ENCODE measurements around the gene DAB1. TPM values are rescaled to one million over a fixed set of nuclear protein-coding genes. Genes with fewer than 3 reads are reported as not detected.

Gene DAB1
- total RNA-seq, 1 experiment from 2014 or later: not detected

DNA sequence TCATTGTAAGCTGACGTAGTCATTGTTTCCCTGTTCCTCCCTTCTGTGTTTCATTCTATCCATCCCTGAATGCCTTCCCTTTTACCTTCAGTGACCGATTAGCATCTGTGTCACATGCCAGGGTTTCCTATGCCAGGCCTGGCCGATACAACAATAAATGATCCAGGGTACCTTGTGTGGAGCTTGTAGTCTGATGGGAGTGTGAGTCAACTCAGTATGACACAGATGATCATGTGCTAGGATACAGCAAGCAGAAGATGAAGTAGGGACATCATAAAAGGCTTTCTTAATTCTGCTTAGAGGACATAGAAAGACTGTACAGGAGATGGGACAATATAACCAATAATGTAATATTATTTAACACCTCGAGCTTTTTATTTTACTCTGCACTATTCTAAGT is 294.0 kb downstream of the DAB1 start:
- H3K79me2 ChIP-seq (ENCODE audit: insufficient read depth, low read length): no peaks in the 10 kb centered on the region
- BruUV-seq (replicated peaks): no TSS peak
- ChIA-PET RAD21 (ENCODE audit: low non-redundant PET in 1 of 2, low total read pairs in 2 of 2, uncharacterized antibody in 2 of 2, unreplicated experiment in 2 of 2) (no interaction called here), POLR2A (no interaction called here), CTCF (no interaction called here)
- no peaks in the 10 kb centered on the region for H3K9me2 ChIP-seq (ENCODE audit: insufficient read depth)
- H3K27ac ChIP-seq (ENCODE audit: low read depth, low read length): no peak overlapping the region
- ATAC-seq (no peak), DNase-seq (ENCODE audit: low read depth, low spot score) (no peak)
- H3K27me3 ChIP-seq (ENCODE audit: insufficient read depth, low read length): 0 out of 2 replicates have a peak, but pooled peaks cover 4% of the 10 kb centered on the region
- intact Hi-C loops (cut with micrococcal nuclease): no loop called here
- H3K9me3 ChIP-seq (ENCODE audit: control insufficient read depth in 1 of 2, insufficient read depth in 1 of 2, low read depth in 1 of 2, low read length in 2 of 2): no peaks in the 10 kb centered on the region
- no peak overlapping the region for H3K4me2 ChIP-seq (ENCODE audit: low read length)
- no peak for TF ChIP-seq SIN3A (IDR thresholded peaks at IDR 0.05; ENCODE audit: low read depth)
- TF ChIP-seq POLR2AphosphoS5 (IDR thresholded peaks at IDR 0.05; ENCODE audit: low read depth, low read length): no peak
- TF ChIP-seq EZH2phosphoT487 (IDR thresholded peaks at IDR 0.05; ENCODE audit: borderline replicate concordance): no peak
- no peak for TF ChIP-seq CEBPB (IDR thresholded peaks at IDR 0.05; ENCODE audit: low read depth)
- no peaks in the 10 kb centered on the region for H3K36me3 ChIP-seq (ENCODE audit: control insufficient read depth in 1 of 2, insufficient read depth in 2 of 2, low read length in 2 of 2)
- no peak overlapping the region for H3K4me3 ChIP-seq (replicated peaks in 1 of 2; ENCODE audit: low read depth in 1 of 2, low read length in 2 of 2)
- H4K20me1 ChIP-seq (ENCODE audit: insufficient read depth): no peaks in the 10 kb centered on the region
- H2AFZ ChIP-seq (ENCODE audit: low read depth, low read length, poor library complexity, severe bottlenecking): no peak overlapping the region
- H3K9ac ChIP-seq (ENCODE audit: low read length): no peak overlapping the region
- H3K4me1 ChIP-seq (ENCODE audit: control insufficient read depth in 1 of 2, insufficient read depth in 2 of 2, low read length in 2 of 2): no peaks in the 10 kb centered on the region

DNA sequence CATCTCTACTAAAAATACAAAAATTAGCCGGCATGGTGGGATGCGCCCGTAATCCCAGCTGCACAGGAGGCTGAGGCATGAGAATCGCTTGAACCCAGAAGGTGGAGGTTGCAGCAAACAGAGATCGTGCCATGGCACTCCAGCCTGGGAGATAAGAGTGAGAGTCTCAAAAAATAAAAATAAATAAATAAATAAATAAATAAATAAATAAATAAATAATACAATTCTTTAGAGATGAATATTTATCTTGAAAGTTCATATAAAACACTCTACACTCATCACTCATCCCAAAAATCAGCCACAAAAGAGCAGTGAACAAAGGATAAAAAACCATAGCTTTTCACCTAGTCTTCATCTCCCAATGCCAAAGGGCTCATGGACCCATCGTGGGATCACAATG is 295.9 kb downstream of the DAB1 start:
- H3K9me3 ChIP-seq (ENCODE audit: control insufficient read depth in 1 of 2, insufficient read depth in 1 of 2, low read depth in 1 of 2, low read length in 2 of 2): no peaks in the 10 kb centered on the region
- H3K27ac ChIP-seq (ENCODE audit: low read depth, low read length): no peak overlapping the region
- no peaks in the 10 kb centered on the region for H3K36me3 ChIP-seq (ENCODE audit: control insufficient read depth in 1 of 2, insufficient read depth in 2 of 2, low read length in 2 of 2)
- ATAC-seq: no peak
- H2AFZ ChIP-seq (ENCODE audit: low read depth, low read length, poor library complexity, severe bottlenecking): no peak overlapping the region
- no peaks in the 10 kb centered on the region for H3K79me2 ChIP-seq (ENCODE audit: insufficient read depth, low read length)
- ChIA-PET RAD21 (ENCODE audit: low non-redundant PET in 1 of 2, low total read pairs in 2 of 2, uncharacterized antibody in 2 of 2, unreplicated experiment in 2 of 2) (no interaction called here), CTCF (no interaction called here), POLR2A (no interaction called here)
- no peaks in the 10 kb centered on the region for H4K20me1 ChIP-seq (ENCODE audit: insufficient read depth)
- H3K9ac ChIP-seq (ENCODE audit: low read length): no peak overlapping the region
- no peak overlapping the region for H3K4me3 ChIP-seq (replicated peaks in 1 of 2; ENCODE audit: low read depth in 1 of 2, low read length in 2 of 2)
- no peaks in the 10 kb centered on the region for H3K9me2 ChIP-seq (ENCODE audit: insufficient read depth)
- BruUV-seq (replicated peaks): no TSS peak
- no peaks in the 10 kb centered on the region for H3K4me1 ChIP-seq (ENCODE audit: control insufficient read depth in 1 of 2, insufficient read depth in 2 of 2, low read length in 2 of 2)
- DNase-seq (ENCODE audit: low read depth, low spot score): no peak
- intact Hi-C loops (cut with micrococcal nuclease): no loop called here
- no peak overlapping the region for H3K4me2 ChIP-seq (ENCODE audit: low read length)
- no peaks in the 10 kb centered on the region for H3K27me3 ChIP-seq (ENCODE audit: insufficient read depth, low read length)
- TF ChIP-seq SIN3A (IDR thresholded peaks at IDR 0.05; ENCODE audit: low read depth): no peak
- no peak for TF ChIP-seq POLR2A (IDR thresholded peaks at IDR 0.05; ENCODE audit: borderline replicate concordance, extremely low read depth, insufficient read depth, insufficient read length)
- no peak for TF ChIP-seq CEBPB (IDR thresholded peaks at IDR 0.05; ENCODE audit: low read depth)
- TF ChIP-seq SP1 (IDR thresholded peaks at IDR 0.05; ENCODE audit: low read depth): no peak
- TF ChIP-seq CBX3 (IDR thresholded peaks at IDR 0.05; ENCODE audit: low read depth): no peak
- TF ChIP-seq TCF7L2 (IDR thresholded peaks at IDR 0.05; ENCODE audit: borderline replicate concordance, extremely low read depth, insufficient read depth, insufficient read length): no peak
- TF ChIP-seq, protein P1, sequence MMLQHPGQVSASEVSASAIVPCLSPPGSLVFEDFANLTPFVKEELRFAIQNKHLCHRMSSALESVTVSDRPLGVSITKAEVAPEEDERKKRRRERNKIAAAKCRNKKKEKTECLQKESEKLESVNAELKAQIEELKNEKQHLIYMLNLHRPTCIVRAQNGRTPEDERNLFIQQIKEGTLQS (IDR thresholded peaks at IDR 0.05): no peak
- TF ChIP-seq, protein P2, sequence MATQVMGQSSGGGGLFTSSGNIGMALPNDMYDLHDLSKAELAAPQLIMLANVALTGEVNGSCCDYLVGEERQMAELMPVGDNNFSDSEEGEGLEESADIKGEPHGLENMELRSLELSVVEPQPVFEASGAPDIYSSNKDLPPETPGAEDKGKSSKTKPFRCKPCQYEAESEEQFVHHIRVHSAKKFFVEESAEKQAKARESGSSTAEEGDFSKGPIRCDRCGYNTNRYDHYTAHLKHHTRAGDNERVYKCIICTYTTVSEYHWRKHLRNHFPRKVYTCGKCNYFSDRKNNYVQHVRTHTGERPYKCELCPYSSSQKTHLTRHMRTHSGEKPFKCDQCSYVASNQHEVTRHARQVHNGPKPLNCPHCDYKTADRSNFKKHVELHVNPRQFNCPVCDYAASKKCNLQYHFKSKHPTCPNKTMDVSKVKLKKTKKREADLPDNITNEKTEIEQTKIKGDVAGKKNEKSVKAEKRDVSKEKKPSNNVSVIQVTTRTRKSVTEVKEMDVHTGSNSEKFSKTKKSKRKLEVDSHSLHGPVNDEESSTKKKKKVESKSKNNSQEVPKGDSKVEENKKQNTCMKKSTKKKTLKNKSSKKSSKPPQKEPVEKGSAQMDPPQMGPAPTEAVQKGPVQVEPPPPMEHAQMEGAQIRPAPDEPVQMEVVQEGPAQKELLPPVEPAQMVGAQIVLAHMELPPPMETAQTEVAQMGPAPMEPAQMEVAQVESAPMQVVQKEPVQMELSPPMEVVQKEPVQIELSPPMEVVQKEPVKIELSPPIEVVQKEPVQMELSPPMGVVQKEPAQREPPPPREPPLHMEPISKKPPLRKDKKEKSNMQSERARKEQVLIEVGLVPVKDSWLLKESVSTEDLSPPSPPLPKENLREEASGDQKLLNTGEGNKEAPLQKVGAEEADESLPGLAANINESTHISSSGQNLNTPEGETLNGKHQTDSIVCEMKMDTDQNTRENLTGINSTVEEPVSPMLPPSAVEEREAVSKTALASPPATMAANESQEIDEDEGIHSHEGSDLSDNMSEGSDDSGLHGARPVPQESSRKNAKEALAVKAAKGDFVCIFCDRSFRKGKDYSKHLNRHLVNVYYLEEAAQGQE (IDR thresholded peaks at IDR 0.05; ENCODE audit: low read depth): no peak
- TF ChIP-seq, protein P3, sequence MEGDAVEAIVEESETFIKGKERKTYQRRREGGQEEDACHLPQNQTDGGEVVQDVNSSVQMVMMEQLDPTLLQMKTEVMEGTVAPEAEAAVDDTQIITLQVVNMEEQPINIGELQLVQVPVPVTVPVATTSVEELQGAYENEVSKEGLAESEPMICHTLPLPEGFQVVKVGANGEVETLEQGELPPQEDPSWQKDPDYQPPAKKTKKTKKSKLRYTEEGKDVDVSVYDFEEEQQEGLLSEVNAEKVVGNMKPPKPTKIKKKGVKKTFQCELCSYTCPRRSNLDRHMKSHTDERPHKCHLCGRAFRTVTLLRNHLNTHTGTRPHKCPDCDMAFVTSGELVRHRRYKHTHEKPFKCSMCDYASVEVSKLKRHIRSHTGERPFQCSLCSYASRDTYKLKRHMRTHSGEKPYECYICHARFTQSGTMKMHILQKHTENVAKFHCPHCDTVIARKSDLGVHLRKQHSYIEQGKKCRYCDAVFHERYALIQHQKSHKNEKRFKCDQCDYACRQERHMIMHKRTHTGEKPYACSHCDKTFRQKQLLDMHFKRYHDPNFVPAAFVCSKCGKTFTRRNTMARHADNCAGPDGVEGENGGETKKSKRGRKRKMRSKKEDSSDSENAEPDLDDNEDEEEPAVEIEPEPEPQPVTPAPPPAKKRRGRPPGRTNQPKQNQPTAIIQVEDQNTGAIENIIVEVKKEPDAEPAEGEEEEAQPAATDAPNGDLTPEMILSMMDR (IDR thresholded peaks at IDR 0.05 in 2 of 3, conservative IDR thresholded peaks at IDR 0.05 in 1 of 3; ENCODE audit: borderline replicate concordance in 1 of 3, insufficient read depth in 1 of 3, low read depth in 2 of 3, low read length in 2 of 3): no peak
- TF ChIP-seq RAD21 (IDR thresholded peaks at IDR 0.05; ENCODE audit: low read depth): no peak
- TF ChIP-seq EGR1 (IDR thresholded peaks at IDR 0.05; ENCODE audit: low read depth): no peak
- no peak for TF ChIP-seq EZH2phosphoT487 (IDR thresholded peaks at IDR 0.05; ENCODE audit: borderline replicate concordance)
- no peak for TF ChIP-seq ZFX (IDR thresholded peaks at IDR 0.05)
- TF ChIP-seq ZNF274 (IDR thresholded peaks at IDR 0.05; ENCODE audit: low read depth, low read length): no peak
- no peak for TF ChIP-seq POLR2AphosphoS5 (IDR thresholded peaks at IDR 0.05; ENCODE audit: low read depth, low read length)

All from HCT116 (cell line).